ENCODE data around the gene NTRK3. TPM values are rescaled to one million over a fixed set of nuclear protein-coding genes. Genes with fewer than 3 reads are reported as not detected.

Gene NTRK3
- total RNA-seq, 1 donor from 2014 or later: not detected

GRCh38 chr15:88239594-88239993 is 16.9 kb downstream of the NTRK3 start:
- no peak overlapping the region for H3K27ac Mint-ChIP-seq (ENCODE audit: unreplicated experiment)
- H3K36me3 Mint-ChIP-seq (ENCODE audit: unreplicated experiment): no peaks in the 10 kb centered on the region

GRCh38 chr15:88238618-88239430 is 17.7 kb downstream of the NTRK3 start:
- Mint-ChIP-seq H3K4me3 (ENCODE audit: unreplicated experiment) (no peak overlapping the region), H3K27me3 (ENCODE audit: unreplicated experiment) (no peaks in the 10 kb centered on the region), H3K9me3 (ENCODE audit: unreplicated experiment) (no peaks in the 10 kb centered on the region), H3K36me3 (ENCODE audit: unreplicated experiment) (no peaks in the 10 kb centered on the region), H3K4me1 (ENCODE audit: unreplicated experiment) (no peaks in the 10 kb centered on the region), H3K27ac (ENCODE audit: unreplicated experiment) (no peak overlapping the region)
- TF ChIP-seq CTCF (IDR thresholded peaks at IDR 0.05): no peak
- no peak for DNase-seq (ENCODE audit: extremely low spot score, unreplicated experiment)

More at GRCh38 chr15:88239594-88239993, 16.9 kb downstream of the NTRK3 start:
- Mint-ChIP-seq H3K4me1 (ENCODE audit: unreplicated experiment) (no peaks in the 10 kb centered on the region), H3K9me3 (ENCODE audit: unreplicated experiment) (no peaks in the 10 kb centered on the region), H3K4me3 (ENCODE audit: unreplicated experiment) (no peak overlapping the region), H3K27me3 (ENCODE audit: unreplicated experiment) (no peaks in the 10 kb centered on the region)
- TF ChIP-seq CTCF (IDR thresholded peaks at IDR 0.05): no peak
- DNase-seq (ENCODE audit: extremely low spot score, unreplicated experiment): no peak

- H3K36me3 Mint-ChIP-seq (ENCODE audit: unreplicated experiment): no peaks in the 10 kb centered on the region
- H3K27me3 Mint-ChIP-seq (ENCODE audit: unreplicated experiment): no peaks in the 10 kb centered on the region
- H3K9me3 Mint-ChIP-seq (ENCODE audit: unreplicated experiment): no peaks in the 10 kb centered on the region
- no peak overlapping the region for H3K27ac Mint-ChIP-seq (ENCODE audit: unreplicated experiment)
- no peak for DNase-seq (ENCODE audit: extremely low spot score, unreplicated experiment)
- no peaks in the 10 kb centered on the region for H3K4me1 Mint-ChIP-seq (ENCODE audit: unreplicated experiment)
- TF ChIP-seq CTCF (IDR thresholded peaks at IDR 0.05): no peak
- H3K4me3 Mint-ChIP-seq (ENCODE audit: unreplicated experiment): no peak overlapping the region
Observed at GRCh38 chr15:88234711-88235110, 21.8 kb downstream of the NTRK3 start.

- Mint-ChIP-seq H3K9me3 (ENCODE audit: unreplicated experiment) (no peaks in the 10 kb centered on the region), H3K27ac (ENCODE audit: unreplicated experiment) (no peak overlapping the region), H3K4me1 (ENCODE audit: unreplicated experiment) (no peaks in the 10 kb centered on the region), H3K4me3 (ENCODE audit: unreplicated experiment) (no peak overlapping the region), H3K27me3 (ENCODE audit: unreplicated experiment) (no peaks in the 10 kb centered on the region), H3K36me3 (ENCODE audit: unreplicated experiment) (no peaks in the 10 kb centered on the region)
- no peak for TF ChIP-seq CTCF (IDR thresholded peaks at IDR 0.05)
- no peak for DNase-seq (ENCODE audit: extremely low spot score, unreplicated experiment)
Observed at GRCh38 chr15:88233921-88234320, 22.6 kb downstream of the NTRK3 start.

GRCh38 chr15:88232771-88233201 is 23.8 kb downstream of the NTRK3 start:
- H3K27ac Mint-ChIP-seq (ENCODE audit: unreplicated experiment): no peak overlapping the region

More at GRCh38 chr15:88232771-88233201, 23.8 kb downstream of the NTRK3 start:
- no peaks in the 10 kb centered on the region for H3K9me3 Mint-ChIP-seq (ENCODE audit: unreplicated experiment)
- no peak for DNase-seq (ENCODE audit: extremely low spot score, unreplicated experiment)
- H3K4me1 Mint-ChIP-seq (ENCODE audit: unreplicated experiment): no peaks in the 10 kb centered on the region
- no peak for TF ChIP-seq CTCF (IDR thresholded peaks at IDR 0.05)
- no peak overlapping the region for H3K4me3 Mint-ChIP-seq (ENCODE audit: unreplicated experiment)
- H3K27me3 Mint-ChIP-seq (ENCODE audit: unreplicated experiment): no peaks in the 10 kb centered on the region
- no peaks in the 10 kb centered on the region for H3K36me3 Mint-ChIP-seq (ENCODE audit: unreplicated experiment)

Measured in osteocyte (in vitro differentiated cells).